DOHH2 (cell line): ENCODE results near the gene ZFYVE9.
A peak's percentile ranks its signal among the peaks of the same experiment; 100 is the strongest.

Experiments
- H3F3A ChIP-seq: fragments of 200-600 bp; sonication (generic), shearing (Covaris generic); 2 replicates; pipeline ENCODE4 v1.6.0; 2016; ENCODE audit warnings: antibody characterized with exemption, mild to moderate bottlenecking; ENCODE audit not compliant: control insufficient read depth, insufficient read depth
- H3K27ac ChIP-seq: fragments of 200-600 bp; sonication (generic); 2 replicates; pipeline ENCODE4 v1.5.1; 2014; ENCODE audit warnings: low read depth, mild to moderate bottlenecking, low read length, moderate library complexity
- H3K27me3 ChIP-seq: fragments of 200-600 bp; sonication (generic); 2 replicates; pipeline ENCODE4 v1.6.1; 2014; ENCODE audit warnings: mild to moderate bottlenecking, low read length, mixed read lengths; ENCODE audit not compliant: control insufficient read depth
- H3K36me3 ChIP-seq: fragments of 200-600 bp; sonication (generic); 2 replicates; pipeline ENCODE4 v1.6.1; 2014; ENCODE audit warnings: mild to moderate bottlenecking, low read length, moderate library complexity, mixed read lengths; ENCODE audit not compliant: control insufficient read depth
- H3K4me1 ChIP-seq: fragments of 200-600 bp; sonication (generic); 2 replicates; pipeline ENCODE4 v1.6.1; 2014; ENCODE audit warnings: mild to moderate bottlenecking, low read length, mixed read lengths; ENCODE audit not compliant: control insufficient read depth
- H3K4me2 ChIP-seq: fragments of 200-600 bp; sonication (generic); 2 replicates; pipeline ENCODE4 v1.6.0; 2014; ENCODE audit warnings: mild to moderate bottlenecking, low read length, moderate library complexity
- H3K4me3 ChIP-seq: fragments of 200-600 bp; sonication (generic); 2 replicates; pipeline ENCODE4 v1.5.1; 2014; ENCODE audit warnings: mild to moderate bottlenecking, low read length, mixed read lengths
- H3K79me2 ChIP-seq: fragments of 200-600 bp; sonication (generic); 2 replicates; pipeline ENCODE4 v1.6.1; 2014; ENCODE audit warnings: mild to moderate bottlenecking, low read length, mixed read lengths; ENCODE audit not compliant: control insufficient read depth
- H3K9me2 ChIP-seq: fragments of 200-600 bp; sonication (generic); replicated peaks from 2 replicates; pipeline ENCODE4 v1.6.1; 2014; ENCODE audit warnings: mild to moderate bottlenecking, low read length, mixed read lengths; ENCODE audit not compliant: control insufficient read depth
- H3K9me3 ChIP-seq: fragments of 200-600 bp; sonication (generic); 2 replicates; pipeline ENCODE4 v1.6.1; 2014; ENCODE audit warnings: antibody characterized with exemption, low read length, mixed read lengths; ENCODE audit not compliant: control insufficient read depth, insufficient read depth
- H4K20me1 ChIP-seq: fragments of 200-600 bp; sonication (generic); 2 replicates; pipeline ENCODE4 v1.6.0; 2014; ENCODE audit warnings: low read depth, mild to moderate bottlenecking, antibody characterized with exemption, low read length, moderate library complexity; ENCODE audit not compliant: control insufficient read depth, insufficient read depth
- CTCF ChIP-seq: fragments of 200-600 bp; sonication (generic); IDR thresholded peaks from one replicate; pipeline ENCODE4 v1.5.1; 2014; ENCODE audit warnings: antibody characterized with exemption, mild to moderate bottlenecking, low read depth, low read length; ENCODE audit not compliant: poor library complexity, severe bottlenecking
- EZH2phosphoT487 ChIP-seq: fragments of 200-600 bp; sonication (generic); IDR thresholded peaks from 2 replicates; pipeline ENCODE4 v1.6.1; 2017; ENCODE audit warnings: borderline replicate concordance, mild to moderate bottlenecking, antibody characterized with exemption, low read length, moderate library complexity, mixed read lengths

The ZFYVE9 gene

GRCh38 chr1:52365071-52365745 is 223.3 kb downstream of the ZFYVE9 start:
- H3F3A ChIP-seq, result peaks cover 8% of the 10 kb centered on the region; the same call in 1 of the 2 replicates
- H3K4me2 ChIP-seq, result peak overlapping the region; percentile 93
- TF ChIP-seq CTCF, result no peak
- no peak for TF ChIP-seq EZH2phosphoT487
- H4K20me1 ChIP-seq, result no peaks in the 10 kb centered on the region
- H3K4me1 ChIP-seq, result peaks cover 21% of the 10 kb centered on the region
- H3K9me2 ChIP-seq, result no peaks in the 10 kb centered on the region
- peak overlapping the region; percentile 54; the same call in 1 of the 2 replicates for H3K27ac ChIP-seq
- H3K36me3 ChIP-seq, result peaks cover 34% of the 10 kb centered on the region
- peaks cover 21% of the 10 kb centered on the region for H3K79me2 ChIP-seq
- no peaks in the 10 kb centered on the region for H3K9me3 ChIP-seq
- H3K4me3 ChIP-seq, result peak overlapping the region; percentile 82
- no peaks in the 10 kb centered on the region for H3K27me3 ChIP-seq

GRCh38 chr1:52365746-52366516 is 224.0 kb downstream of the ZFYVE9 start, which contains the start of gene CC2D1B:
CC2D1B (minus strand) TSS chr1:52366205; CDS start chr1:52364620, 1,585 bp downstream.
- Histone ChIP-seq H3K27me3 (no peaks in the 10 kb centered on the region), H3F3A (peaks cover 13% of the 10 kb centered on the region), H3K4me3 (peak within 1 kb of the TSS; percentile 82), H4K20me1 (no peaks in the 10 kb centered on the region), H3K4me2 (peak within 1 kb of the TSS; percentile 93), H3K79me2 (peaks cover 21% of the 10 kb centered on the region), H3K36me3 (peaks cover 29% of the 10 kb centered on the region), H3K9me2 (no peaks in the 10 kb centered on the region), H3K27ac (peak within 1 kb of the TSS; percentile 54), H3K9me3 (no peaks in the 10 kb centered on the region), H3K4me1 (peaks cover 21% of the 10 kb centered on the region)
- TF ChIP-seq EZH2phosphoT487 (no peak), CTCF (no peak)

GRCh38 chr1:52366517-52366827 is 224.6 kb downstream of the ZFYVE9 start:
- peaks cover 21% of the 10 kb centered on the region for H3K79me2 ChIP-seq
- H3K36me3 ChIP-seq, result peaks cover 26% of the 10 kb centered on the region
- H3F3A ChIP-seq, result peaks cover 15% of the 10 kb centered on the region
- TF ChIP-seq EZH2phosphoT487 (no peak), CTCF (no peak)
- no peaks in the 10 kb centered on the region for H3K27me3 ChIP-seq
- H3K4me2 ChIP-seq, result peak overlapping the region; percentile 47
- peaks cover 21% of the 10 kb centered on the region for H3K4me1 ChIP-seq
- no peaks in the 10 kb centered on the region for H4K20me1 ChIP-seq
- no peaks in the 10 kb centered on the region for H3K9me2 ChIP-seq
- H3K27ac ChIP-seq, result no peak overlapping the region; the same call in 1 of the 2 replicates
- H3K4me3 ChIP-seq, result peak overlapping the region; percentile 82
- no peaks in the 10 kb centered on the region for H3K9me3 ChIP-seq
